ENCODE data around the gene ITCH. TPM values are rescaled to one million over a fixed set of nuclear protein-coding genes. Genes with fewer than 3 reads are reported as not detected.
"Not testable (repeated sequence)": the region's sequence is repeated elsewhere in the genome, so short reads cannot be mapped to it uniquely, and the experiment has no call there.

The ITCH gene
- total RNA-seq, 1 donor from 2014 or later, result 30.9 TPM

GRCh38 chr20:34475979-34476736 lies 113.1 kb downstream of the ITCH start:
- intact Hi-C loops (cut with DNase I), result no loop called here
- TF ChIP-seq CTCF (IDR thresholded peaks at IDR 0.05) (peak in 1 of 3 experiments; percentile 19), POLR2A (IDR thresholded peaks at IDR 0.05) (no peak)
- Histone ChIP-seq H3K9me3 (no peaks in the 10 kb centered on the region), H3K4me3 (no peak overlapping the region), H3K27ac (peak overlapping the region; percentile 19), H3K4me1 (peaks cover 12% of the 10 kb centered on the region), H3K36me3 (peaks cover 0 to 16% of the 10 kb centered on the region in 2 donors), H3K27me3 (no peaks in the 10 kb centered on the region)
- DNase-seq (ENCODE audit: extremely low spot score in 2 of 2), result no peak

GRCh38 chr20:34479627-34480026 lies 116.6 kb downstream of the ITCH start:
- H3K36me3 ChIP-seq, result peaks cover 0 to 44% of the 10 kb centered on the region in 2 donors
- DNase-seq (ENCODE audit: extremely low spot score in 2 of 2), result no peak
- H3K27ac ChIP-seq, result no peak overlapping the region
- TF ChIP-seq POLR2A (IDR thresholded peaks at IDR 0.05), result no peak
- no peak for TF ChIP-seq CTCF (IDR thresholded peaks at IDR 0.05)
- TF ChIP-seq POLR2AphosphoS5 (IDR thresholded peaks at IDR 0.05; ENCODE audit: insufficient read depth in 1 of 2, low read depth in 1 of 2), result no peak
- H3K27me3 ChIP-seq, result no peaks in the 10 kb centered on the region
- H3K9me3 ChIP-seq, result no peaks in the 10 kb centered on the region
- intact Hi-C loops (cut with DNase I), result no loop called here
- H3K4me3 ChIP-seq, result no peak overlapping the region
- H3K4me1 ChIP-seq, result no peaks in the 10 kb centered on the region

- H3K4me3 ChIP-seq; DNase-seq (ENCODE audit: extremely low spot score in 2 of 2); intact Hi-C loops (cut with DNase I); H3K27me3 ChIP-seq; H3K27ac ChIP-seq; H3K9me3 ChIP-seq; H3K4me1 ChIP-seq: not testable (repeated sequence)
- H3K36me3 ChIP-seq, result peaks cover 0 to 53% of the 10 kb centered on the region in 2 donors
Observed at GRCh38 chr20:34482154-34482553, 119.1 kb downstream of the ITCH start.

- DNase-seq (ENCODE audit: extremely low spot score in 2 of 2); intact Hi-C loops (cut with DNase I); H3K27ac ChIP-seq; H3K27me3 ChIP-seq; H3K4me3 ChIP-seq; H3K9me3 ChIP-seq; H3K4me1 ChIP-seq: not testable (repeated sequence)
- H3K36me3 ChIP-seq, result peaks cover 0 to 59% of the 10 kb centered on the region in 2 donors
Observed at GRCh38 chr20:34483585-34484220, 120.6 kb downstream of the ITCH start.

GRCh38 chr20:34485068-34485634 lies 122.1 kb downstream of the ITCH start:
- no peak for TF ChIP-seq POLR2AphosphoS5 (IDR thresholded peaks at IDR 0.05; ENCODE audit: insufficient read depth in 1 of 2, low read depth in 1 of 2)
- no peak for TF ChIP-seq CTCF (IDR thresholded peaks at IDR 0.05)
- TF ChIP-seq POLR2A (IDR thresholded peaks at IDR 0.05), result no peak
- peaks cover 0 to 72% of the 10 kb centered on the region in 2 donors for H3K36me3 ChIP-seq
- H3K27ac ChIP-seq, result no peak overlapping the region
- intact Hi-C loops (cut with DNase I), result no loop called here
- no peaks in the 10 kb centered on the region for H3K4me1 ChIP-seq
- H3K9me3 ChIP-seq, result no peaks in the 10 kb centered on the region
- no peaks in the 10 kb centered on the region for H3K27me3 ChIP-seq
- DNase-seq (ENCODE audit: extremely low spot score in 2 of 2), result no peak
- no peak overlapping the region for H3K4me3 ChIP-seq
